ENCODE data around the gene SLC24A4. TPM values are rescaled to one million over a fixed set of nuclear protein-coding genes. Genes with fewer than 3 reads are reported as not detected.

Gene SLC24A4
- total RNA-seq, 1 donor from 2014 or later: 0.26 TPM

DNA sequence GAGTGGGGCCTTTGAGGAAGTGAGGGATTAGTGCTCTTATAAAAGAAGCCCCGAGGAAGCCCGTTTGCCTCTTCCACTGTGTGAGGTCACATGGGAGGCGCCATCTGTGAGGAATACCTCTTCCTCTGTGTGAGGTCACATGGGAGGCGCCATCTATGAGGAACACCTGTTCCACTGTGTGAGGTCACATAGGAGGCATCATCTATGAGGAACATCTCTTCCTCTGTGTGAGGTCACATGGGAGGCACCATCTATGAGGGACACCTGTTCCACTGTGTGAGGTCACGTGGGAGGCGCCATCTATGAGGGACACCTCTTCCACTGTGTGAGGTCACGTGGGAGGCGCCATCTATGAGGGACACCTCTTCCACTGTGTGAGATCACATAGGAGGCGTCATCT is 69.7 kb downstream of the SLC24A4 start:
- Mint-ChIP-seq H3K4me3 (no peak overlapping the region), H3K27ac (ENCODE audit: unreplicated experiment) (no peak overlapping the region), H3K27me3 (ENCODE audit: low read depth) (no peaks in the 10 kb centered on the region), H3K36me3 (ENCODE audit: low read depth) (no peaks in the 10 kb centered on the region), H3K4me1 (peaks cover 9% of the 10 kb centered on the region), H3K9me3 (no peaks in the 10 kb centered on the region)
- no peak for TF ChIP-seq CTCF (conservative IDR thresholded peaks at IDR 0.05)
- DNase-seq (ENCODE audit: low read depth, low spot score): no peak

GRCh38 chr14:92397150-92397952 is 74.4 kb downstream of the SLC24A4 start:
- Mint-ChIP-seq H3K27ac (ENCODE audit: unreplicated experiment) (no peak overlapping the region), H3K4me3 (no peak overlapping the region), H3K36me3 (ENCODE audit: low read depth) (no peaks in the 10 kb centered on the region), H3K27me3 (ENCODE audit: low read depth) (peaks cover 6% of the 10 kb centered on the region), H3K9me3 (no peaks in the 10 kb centered on the region), H3K4me1 (no peaks in the 10 kb centered on the region)
- no peak for TF ChIP-seq CTCF (conservative IDR thresholded peaks at IDR 0.05)
- no peak for DNase-seq (ENCODE audit: low read depth, low spot score)

- Mint-ChIP-seq H3K36me3 (ENCODE audit: low read depth) (no peaks in the 10 kb centered on the region), H3K4me1 (no peaks in the 10 kb centered on the region), H3K4me3 (no peak overlapping the region), H3K27ac (ENCODE audit: unreplicated experiment) (no peak overlapping the region), H3K27me3 (ENCODE audit: low read depth) (peaks cover 6% of the 10 kb centered on the region), H3K9me3 (no peaks in the 10 kb centered on the region)
- TF ChIP-seq CTCF (conservative IDR thresholded peaks at IDR 0.05): no peak
- no peak for DNase-seq (ENCODE audit: low read depth, low spot score)
Measured at GRCh38 chr14:92397953-92398564, 75.1 kb downstream of the SLC24A4 start.

DNA sequence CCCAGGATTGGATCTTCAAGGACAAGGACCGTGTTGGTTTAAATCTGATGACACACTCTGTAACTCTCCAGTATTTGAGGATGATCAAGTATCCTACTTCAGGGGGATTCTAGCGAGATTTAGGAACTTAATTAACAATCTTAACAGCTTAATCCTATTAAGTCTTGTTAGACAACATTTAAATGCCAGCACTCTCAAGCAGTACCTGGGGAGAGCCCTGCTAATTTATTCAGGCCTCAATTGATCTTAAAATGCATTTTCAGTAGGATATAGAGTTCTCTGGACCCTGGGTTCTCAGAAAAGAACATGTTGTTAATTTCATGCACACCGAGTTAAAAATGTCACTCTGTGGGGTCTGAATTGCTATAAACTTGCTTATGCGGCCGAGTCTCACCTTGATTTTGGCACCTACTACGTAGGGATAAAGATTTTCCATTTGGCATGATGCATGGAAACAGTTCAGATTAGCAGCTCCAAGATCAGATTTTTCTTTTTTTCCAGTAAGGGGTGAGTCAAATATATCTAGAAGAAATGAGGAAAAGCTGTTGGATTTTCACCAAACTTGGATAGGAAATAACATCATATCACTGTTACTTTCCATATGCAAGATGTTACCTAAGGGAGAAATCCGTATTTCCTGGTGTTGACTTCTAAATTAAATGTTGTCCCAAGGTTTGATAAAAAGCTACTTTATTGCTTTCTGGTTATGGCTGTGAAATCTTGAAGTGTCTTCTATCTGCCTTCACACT is 76.1 kb downstream of the SLC24A4 start:
- H3K4me3 Mint-ChIP-seq: no peak overlapping the region
- H3K9me3 Mint-ChIP-seq: no peaks in the 10 kb centered on the region
- H3K4me1 Mint-ChIP-seq: no peaks in the 10 kb centered on the region
- H3K27me3 Mint-ChIP-seq (ENCODE audit: low read depth): peaks cover 6% of the 10 kb centered on the region
- TF ChIP-seq CTCF (conservative IDR thresholded peaks at IDR 0.05): no peak
- H3K36me3 Mint-ChIP-seq (ENCODE audit: low read depth): no peaks in the 10 kb centered on the region
- no peak for DNase-seq (ENCODE audit: low read depth, low spot score)
- H3K27ac Mint-ChIP-seq (ENCODE audit: unreplicated experiment): no peak overlapping the region

DNA sequence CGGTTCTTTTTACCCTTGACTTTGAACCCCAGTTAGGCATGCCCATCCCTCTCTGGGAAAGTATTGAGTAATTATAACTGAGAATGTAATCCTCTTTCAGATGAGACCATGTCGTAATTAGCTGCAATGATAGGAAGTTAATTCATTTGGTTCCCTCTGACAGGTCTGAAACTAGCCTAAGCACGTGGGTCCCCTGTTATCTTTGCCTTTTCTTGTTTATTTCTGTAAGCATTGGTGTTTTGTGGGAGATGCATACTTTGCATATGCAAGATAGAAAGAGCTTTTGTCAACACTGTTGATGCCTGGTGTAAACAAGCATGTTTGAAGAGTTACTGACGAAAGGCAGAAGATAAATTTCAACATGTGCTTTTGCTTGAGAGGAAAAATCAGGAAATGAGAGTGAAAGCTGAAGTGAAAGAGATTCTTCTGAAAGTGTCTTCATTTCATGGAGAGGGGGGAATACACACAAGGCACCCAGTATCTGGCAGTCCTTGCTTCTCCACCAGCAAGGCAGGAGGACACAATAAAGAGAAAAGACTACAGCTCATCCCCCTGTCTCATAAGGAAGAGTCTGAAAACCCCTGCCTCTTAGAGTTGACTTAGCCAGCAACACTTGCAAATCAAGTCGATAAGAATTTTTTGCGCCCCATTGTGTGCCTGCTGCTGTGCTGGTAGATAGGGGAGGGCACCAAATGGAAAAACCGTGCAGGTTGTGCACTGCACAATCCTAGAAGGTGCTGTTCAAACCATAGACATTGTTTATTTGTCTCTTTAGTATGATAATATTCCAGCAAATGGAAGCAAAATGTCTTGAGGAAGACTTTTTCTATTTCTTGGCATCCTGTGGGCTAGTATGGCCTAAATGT is 77.8 kb downstream of the SLC24A4 start:
- H3K4me3 Mint-ChIP-seq: no peak overlapping the region
- no peaks in the 10 kb centered on the region for H3K4me1 Mint-ChIP-seq
- no peak for TF ChIP-seq CTCF (conservative IDR thresholded peaks at IDR 0.05)
- H3K36me3 Mint-ChIP-seq (ENCODE audit: low read depth): no peaks in the 10 kb centered on the region
- no peak for DNase-seq (ENCODE audit: low read depth, low spot score)
- peaks cover 3% of the 10 kb centered on the region for H3K9me3 Mint-ChIP-seq
- H3K27ac Mint-ChIP-seq (ENCODE audit: unreplicated experiment): no peak overlapping the region
- peaks cover 6% of the 10 kb centered on the region for H3K27me3 Mint-ChIP-seq (ENCODE audit: low read depth)
